Heart right ventricle (tissue), 16 donors: ENCODE data around the gene SNW1. TPM values are rescaled to one million over a fixed set of nuclear protein-coding genes. Genes with fewer than 3 reads are reported as not detected.
"Not testable (repeated sequence)": the region's sequence is repeated elsewhere in the genome, so short reads cannot be mapped to it uniquely, and the experiment has no call there.

Source experiments
- ATAC-seq, 8 donors: fragments of 200-7000 bp; cut with Tn5 transposase; one replicate each; pipeline ENCODE4 v1.9.1; 2020; ENCODE audit warnings: mild to moderate bottlenecking in 8 of 8, moderate library complexity in 8 of 8, moderate number of reproducible peaks in 1 of 8
- DNase-seq, 2 donors: peaks; one replicate each; pipeline ENCODE4 v3.0.0-alpha.2; 2020
- H3K27ac ChIP-seq, 10 donors: fragments of 200-600 bp; sonication (generic) in 2 of 10; one replicate each; pipeline versions ENCODE4 v1.5.0 to v1.8.0; 2020 to 2022; ENCODE audit warnings: mild to moderate bottlenecking in 3 of 10
- H3K27me3 ChIP-seq, 7 donors: fragments of 200-600 bp; one replicate each; pipeline ENCODE4 v1.8.0; 2021 to 2022; ENCODE audit warnings: mild to moderate bottlenecking in 2 of 7
- H3K36me3 ChIP-seq, 9 donors: fragments of 200-600 bp; sonication (generic) in 1 of 9; one replicate each; pipeline versions ENCODE4 v1.5.0 to v1.8.0; 2020 to 2022; ENCODE audit warnings: mild to moderate bottlenecking in 2 of 9
- H3K4me1 ChIP-seq, 9 donors: fragments of 200-600 bp; sonication (generic) in 1 of 9; one replicate each; pipeline versions ENCODE4 v1.5.0 to v1.8.0; 2020 to 2022; ENCODE audit warnings: mild to moderate bottlenecking in 4 of 9
- H3K4me3 ChIP-seq, 10 donors: fragments of 200-600 bp; sonication (generic) in 2 of 10; one replicate each; pipeline versions ENCODE4 v1.5.0 to v1.8.0; 2020 to 2022; ENCODE audit warnings: mild to moderate bottlenecking in 7 of 10, moderate library complexity in 2 of 10
- H3K9me3 ChIP-seq, 11 donors: fragments of 200-600 bp in 10 of 11; sonication (generic) in 2 of 11; one replicate each; pipeline versions ENCODE4 v1.5.0 to v1.8.0; 2013 to 2022; ENCODE audit warnings: mild to moderate bottlenecking in 2 of 11, control low read depth in 1 of 11, moderate library complexity in 1 of 11
- WGBS, 2 donors: extraction: QIAGEN DNeasy Blood & Tissue Kit; methylation state at CpG; one replicate each; pipeline ENCODE4 v1.1.7; 2013; ENCODE audit warnings: inconsistent platforms in 1 of 2; 5-methylcytosine and 5-hydroxymethylcytosine counted together
- intact Hi-C, 10 donors: fragments of 100-400 bp; cut with DNase I; formaldehyde crosslinking; loops; one replicate each; pipeline versions ENCODE4 v1.11.1 to v1.14.2; 2022
- polyA plus RNA-seq, 2 donors: library from polyadenylated mRNA; stranded (reverse); fragments of 200-250 nt; gene quantifications; one replicate each; pipeline ENCODE4 v1.2.3, GENCODE V29; 2013
- total RNA-seq, 10 donors: library from RNA; stranded (reverse); fragmentation: NEBNext Ultra II Directional in 3 of 10; extraction: Animal tissue kit (Norgen Biotek cat#: 25700) in 3 of 10; gene quantifications; one replicate each; pipeline versions ENCODE4 v1.2.1 to v1.2.4, GENCODE V29; 2021 to 2023
- TF ChIP-seq, protein P1 (sequence below), 9 donors: fragments of 200-600 bp; sonication (generic) in 2 of 9; IDR thresholded peaks; one replicate each; pipeline versions ENCODE4 v1.5.0 to v1.8.0; 2021 to 2022; ENCODE audit warnings: antibody characterized with exemption in 9 of 9, mild to moderate bottlenecking in 5 of 9, moderate library complexity in 1 of 9
- donor health status: Arrhythmogenic right ventricular cardiomyopathy.
- donor health status: ischemic (EF 13 %, LVEDD 7.1; RV severe dilation, severe dysfunction).
- donor health status: healthy with polysubstance abuse.
- donor health status: DM: no; HTN: yes; CAD: no.
- donor health status: DM: no; HTN: no; CAD: no.
- donor health status: ischemic (EF 25% LVEDD 6.9; RV normal size, moderate dysfunction).
- donor health status: ischemic (EF 25% LVEDD 5.7; RV mildly dilated, moderate dysfunction).
- donor health status: healthy.
- donor health status: DM: yes; HTN: yes; CAD: no.
- donor health status: Ischemic cardiomyopathy.
- donor health status: ischemic (EF 35%, LVEDD 5.7; RV mildly dilated, moderate dysfunction).
- donor health status: nonischemic (EF 11% LVEDD 7.7; RV severe dilation, severe dysfunction).
- donor health status: DM: yes; HTN: yes; CAD: no.
- donor health status: PGD.
- donor health status: ischemic (EF 29% LVEDD 5.4; RV normal size, mild dysfunction).
- donor health status: nonischemic (EF 23%, LVEDD 6.1; RV moderate dilation, normal function).

Gene SNW1
- total and polyA plus RNA-seq, 12 donors, result 23.3 to 69.1 (median 55.7) TPM

DNA sequence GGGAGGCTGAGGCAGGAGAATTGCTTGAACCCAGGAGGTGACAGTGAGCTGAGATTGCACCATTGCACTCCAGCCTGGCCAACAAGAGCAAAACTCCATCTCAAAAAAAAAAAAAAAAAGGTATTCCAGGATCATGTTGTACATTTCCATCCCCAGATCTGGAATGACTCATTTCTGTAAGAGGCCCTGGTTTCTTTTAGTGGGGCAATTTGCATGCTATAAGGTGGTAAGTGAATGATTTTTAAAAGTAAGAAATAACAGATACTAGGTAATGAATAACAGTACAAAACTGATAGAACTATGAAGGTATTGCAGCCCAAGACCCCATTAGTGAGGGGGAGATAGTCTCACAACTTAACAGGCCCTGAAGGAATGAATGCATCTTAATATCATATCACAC, 21.2 kb upstream of the SNW1 start:
- TF ChIP-seq, protein P1, sequence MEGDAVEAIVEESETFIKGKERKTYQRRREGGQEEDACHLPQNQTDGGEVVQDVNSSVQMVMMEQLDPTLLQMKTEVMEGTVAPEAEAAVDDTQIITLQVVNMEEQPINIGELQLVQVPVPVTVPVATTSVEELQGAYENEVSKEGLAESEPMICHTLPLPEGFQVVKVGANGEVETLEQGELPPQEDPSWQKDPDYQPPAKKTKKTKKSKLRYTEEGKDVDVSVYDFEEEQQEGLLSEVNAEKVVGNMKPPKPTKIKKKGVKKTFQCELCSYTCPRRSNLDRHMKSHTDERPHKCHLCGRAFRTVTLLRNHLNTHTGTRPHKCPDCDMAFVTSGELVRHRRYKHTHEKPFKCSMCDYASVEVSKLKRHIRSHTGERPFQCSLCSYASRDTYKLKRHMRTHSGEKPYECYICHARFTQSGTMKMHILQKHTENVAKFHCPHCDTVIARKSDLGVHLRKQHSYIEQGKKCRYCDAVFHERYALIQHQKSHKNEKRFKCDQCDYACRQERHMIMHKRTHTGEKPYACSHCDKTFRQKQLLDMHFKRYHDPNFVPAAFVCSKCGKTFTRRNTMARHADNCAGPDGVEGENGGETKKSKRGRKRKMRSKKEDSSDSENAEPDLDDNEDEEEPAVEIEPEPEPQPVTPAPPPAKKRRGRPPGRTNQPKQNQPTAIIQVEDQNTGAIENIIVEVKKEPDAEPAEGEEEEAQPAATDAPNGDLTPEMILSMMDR (IDR thresholded peaks at IDR 0.05), result no peak
- no peaks in the 10 kb centered on the region for H3K9me3 ChIP-seq
- intact Hi-C loops, result no loop called here
- no peaks in the 10 kb centered on the region for H3K36me3 ChIP-seq
- no peaks in the 10 kb centered on the region for H3K4me1 ChIP-seq
- ATAC-seq (no peak), DNase-seq (no peak)
- no peak overlapping the region for H3K4me3 ChIP-seq
- H3K27me3 ChIP-seq, result no peaks in the 10 kb centered on the region
- H3K27ac ChIP-seq, result no peak overlapping the region

DNA sequence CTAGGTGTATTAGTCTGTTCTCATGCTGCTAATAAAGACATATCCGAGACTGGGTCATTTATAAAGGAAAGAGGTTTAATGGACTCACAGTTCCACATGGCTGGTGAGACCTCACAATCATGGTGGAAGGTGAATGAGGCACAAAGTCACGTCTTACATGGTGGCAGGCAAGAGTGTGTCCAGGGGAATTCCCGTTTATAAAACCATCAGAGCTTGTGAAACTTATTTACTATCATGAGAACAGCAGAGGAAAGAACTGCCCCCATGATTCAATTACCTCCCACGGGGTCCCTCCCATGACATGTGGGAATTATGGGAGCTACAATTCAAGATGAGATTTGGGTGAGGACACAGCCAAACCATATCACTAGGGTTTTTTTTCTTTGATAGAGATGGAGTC, 13.0 kb upstream of the SNW1 start:
- WGBS, 2 donors, result 85 to 86% methylated on average over 4 of the region's 4 CpGs
- H3K4me1 ChIP-seq, H3K27ac ChIP-seq, ATAC-seq, DNase-seq, H3K36me3 ChIP-seq, intact Hi-C loops, H3K9me3 ChIP-seq, H3K4me3 ChIP-seq, H3K27me3 ChIP-seq: not testable (repeated sequence)

DNA sequence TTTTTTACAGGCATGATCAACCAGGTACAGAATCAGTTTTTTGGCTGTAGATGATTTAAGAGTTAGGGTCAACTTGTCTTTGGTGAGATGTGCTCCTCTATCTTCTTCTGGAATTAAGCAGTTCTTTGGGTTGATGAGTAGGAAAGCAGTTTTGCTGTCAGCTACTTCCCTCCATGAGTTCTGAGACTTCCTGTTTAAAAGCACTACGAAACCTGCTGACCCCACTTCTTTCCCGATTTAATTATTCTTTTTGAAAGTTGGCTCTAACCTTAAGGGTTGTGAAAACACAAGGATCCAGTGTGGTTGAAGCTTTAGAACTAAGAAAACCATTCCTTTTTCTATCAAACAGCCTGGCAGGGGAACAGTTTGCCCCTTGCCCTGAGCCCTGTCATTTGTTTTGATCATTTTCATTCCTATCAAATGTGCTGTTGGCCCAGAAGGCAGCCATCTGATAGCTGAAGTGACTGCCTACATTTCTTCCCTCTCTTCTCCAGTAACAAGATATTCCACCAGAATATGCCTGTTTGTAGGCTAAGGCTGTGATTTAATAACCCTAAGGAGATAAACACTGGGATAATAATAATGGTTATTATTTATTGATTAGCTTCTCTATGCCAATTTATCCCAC, 7.6 kb upstream of the SNW1 start:
- H3K4me1 ChIP-seq, H3K36me3 ChIP-seq, ATAC-seq, intact Hi-C loops, H3K9me3 ChIP-seq, H3K27me3 ChIP-seq, DNase-seq, H3K4me3 ChIP-seq: not testable (repeated sequence)
- 53 to 68% methylated on average over 2 of the region's 2 CpGs for whole genome bisulfite sequencing, 2 donors
- H3K27ac ChIP-seq, result peak overlapping the region in 1 of 10 donors; percentile 33

DNA sequence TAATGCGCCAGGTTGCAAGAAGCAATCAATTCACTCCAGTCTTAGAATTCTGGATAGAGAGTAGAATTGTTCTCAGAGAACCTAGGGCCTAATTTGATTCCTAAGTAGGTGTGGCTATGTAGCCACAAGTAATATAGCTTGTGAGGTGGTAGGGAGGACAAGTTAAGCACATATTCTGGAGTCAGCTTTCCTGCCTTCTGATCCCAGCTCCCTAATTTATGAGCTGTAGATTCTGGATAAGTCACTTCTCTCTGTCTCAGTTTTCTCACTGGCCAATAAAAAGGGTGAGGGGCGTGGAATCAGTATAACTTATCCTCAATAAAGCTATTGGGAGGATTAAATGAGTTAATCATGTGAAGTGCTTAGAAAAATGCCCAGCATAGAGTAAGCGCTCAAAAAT, 3.0 kb upstream of the SNW1 start:
- 88 to 90% methylated on average over 3 of the region's 3 CpGs for WGBS, 2 donors
- peaks cover 0 to 22% (median 20%) of the 10 kb centered on the region in 9 donors for H3K4me1 ChIP-seq
- no peaks in the 10 kb centered on the region for H3K27me3 ChIP-seq
- intact Hi-C loops, result loop anchor here in 3 of 10 donors (5.0 kb wide), 2 partner anchors 33 to 38 kb away; partner anchors contain the start of gene ADCK1 (in 2 of the 3)
- DNase-seq (no peak), ATAC-seq (no peak)
- no peak overlapping the region for H3K4me3 ChIP-seq
- peaks cover 0 to 2% (median 0%) of the 10 kb centered on the region in 9 donors for H3K36me3 ChIP-seq
- H3K9me3 ChIP-seq, result no peaks in the 10 kb centered on the region
- H3K27ac ChIP-seq, result no peak overlapping the region
- TF ChIP-seq, protein P1 (IDR thresholded peaks at IDR 0.05), result no peak

DNA sequence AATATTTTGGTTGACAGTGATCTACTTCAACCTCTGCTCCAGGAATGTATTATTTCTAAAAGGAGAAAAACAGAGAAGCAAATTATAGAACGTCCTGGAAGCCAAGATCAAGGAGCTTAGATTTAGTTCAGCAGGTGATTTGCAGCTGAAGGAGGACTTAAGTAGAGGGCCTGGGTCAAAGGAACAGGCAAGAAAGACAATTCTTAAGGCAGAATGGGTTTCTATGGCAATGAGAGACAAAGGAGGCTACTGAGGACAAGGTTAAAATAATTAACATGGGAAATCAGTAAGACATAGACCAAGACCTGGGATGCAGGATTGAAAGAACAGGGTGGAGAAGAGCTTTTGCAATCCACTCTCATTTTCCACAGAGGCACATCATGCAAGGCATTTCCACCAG, 2.4 kb upstream of the SNW1 start:
- no peaks in the 10 kb centered on the region for H3K27me3 ChIP-seq
- DNase-seq, result no peak
- H3K4me3 ChIP-seq, result no peak overlapping the region
- H3K36me3 ChIP-seq, result peaks cover 0 to 9% (median 0%) of the 10 kb centered on the region in 9 donors
- peaks cover 0 to 29% (median 27%) of the 10 kb centered on the region in 9 donors for H3K4me1 ChIP-seq
- intact Hi-C loops, result loop anchor here in 3 of 10 donors (5.0 kb wide), 2 partner anchors 34 to 39 kb away; partner anchors contain the start of gene ADCK1 (in 2 of the 3)
- TF ChIP-seq, protein P1 (IDR thresholded peaks at IDR 0.05), result no peak
- WGBS, 2 donors, result 58 to 71% methylated on average over 1 of the region's 1 CpG
- ATAC-seq, result no peak
- no peak overlapping the region for H3K27ac ChIP-seq
- no peaks in the 10 kb centered on the region for H3K9me3 ChIP-seq
